Activated T-cell treated with anti-CD3 and anti-CD28 coated beads for 48 hours (primary cell): Measurements from ENCODE around the gene TMEM82.

ENCODE experiments used
- DNase-seq: peaks from one replicate; pipeline ENCODE4 v3.0.0-alpha.2; 2020; ENCODE audit warnings: low read depth

TMEM82 gene

GRCh38 chr1:15757016-15757543 is 14.8 kb downstream of the TMEM82 start:
- no peak for DNase-seq

GRCh38 chr1:15757575-15758342 is 15.5 kb downstream of the TMEM82 start:
- no peak for DNase-seq

GRCh38 chr1:15758343-15758931 is 16.1 kb downstream of the TMEM82 start, which contains the start of gene FBLIM1:
Gene FBLIM1 (plus strand): TSS chr1:15758795. CDS start chr1:15764984, 6,189 bp downstream.
- DNase-seq: no peak

GRCh38 chr1:15758953-15759661 is 16.8 kb downstream of the TMEM82 start:
- DNase-seq: no peak

- no peak for DNase-seq
Measured at GRCh38 chr1:15760520-15761211, 18.4 kb downstream of the TMEM82 start.

- no peak for DNase-seq
Measured at GRCh38 chr1:15761366-15762128, 19.2 kb downstream of the TMEM82 start.

GRCh38 chr1:15762546-15762945 is 20.2 kb downstream of the TMEM82 start:
- no peak for DNase-seq

GRCh38 chr1:15764269-15764764 is 22.0 kb downstream of the TMEM82 start:
- DNase-seq: no peak

- no peak for DNase-seq
Measured at GRCh38 chr1:15764890-15765289, 22.6 kb downstream of the TMEM82 start.

GRCh38 chr1:15765495-15766194 is 23.3 kb downstream of the TMEM82 start:
- no peak for DNase-seq

GRCh38 chr1:15767941-15768340 is 25.6 kb downstream of the TMEM82 start:
- no peak for DNase-seq

GRCh38 chr1:15768388-15768787 is 26.1 kb downstream of the TMEM82 start:
- no peak for DNase-seq

GRCh38 chr1:15770313-15770962 is 28.1 kb downstream of the TMEM82 start:
- DNase-seq: no peak

- DNase-seq: no peak
Measured at GRCh38 chr1:15771836-15772515, 29.7 kb downstream of the TMEM82 start.

GRCh38 chr1:15775706-15776105 is 33.4 kb downstream of the TMEM82 start:
- no peak for DNase-seq

GRCh38 chr1:15777909-15778707 is 35.8 kb downstream of the TMEM82 start:
- no peak for DNase-seq

- DNase-seq: no peak
Measured at GRCh38 chr1:15785683-15786082, 43.4 kb downstream of the TMEM82 start.

GRCh38 chr1:15786581-15786980 is 44.3 kb downstream of the TMEM82 start:
- no peak for DNase-seq
